Karpas-422 (cell line): ENCODE data around the gene TMEM128. TPM values are rescaled to one million over a fixed set of nuclear protein-coding genes. Genes with fewer than 3 reads are reported as not detected.
"Not testable (repeated sequence)": the region's sequence is repeated elsewhere in the genome, so short reads cannot be mapped to it uniquely, and the experiment has no call there.

Experiments used
- DNase-seq: peaks from one replicate; pipeline ENCODE4 v3.0.0-alpha.2; 2015
- H2AFZ ChIP-seq: fragments of 200-600 bp; sonication (generic); 2 replicates; pipeline ENCODE4 v1.6.1; 2014; ENCODE audit warnings: antibody characterized with exemption, low read length, mixed read lengths
- H3K27ac ChIP-seq: fragments of 200-600 bp; sonication (generic); 2 replicates; pipeline ENCODE4 v1.5.1; 2014; ENCODE audit warnings: mild to moderate bottlenecking, low read length, moderate library complexity
- H3K27me3 ChIP-seq: fragments of 200-600 bp; sonication (generic); 2 replicates; pipeline ENCODE4 v1.6.1; 2014; ENCODE audit warnings: low read length, mixed read lengths
- H3K36me3 ChIP-seq: fragments of 200-600 bp; sonication (generic); 2 replicates; pipeline ENCODE4 v1.6.1; 2014; ENCODE audit warnings: low read length, mixed read lengths; ENCODE audit not compliant: insufficient read depth
- H3K4me1 ChIP-seq: fragments of 200-600 bp; sonication (generic); 2 replicates; pipeline ENCODE4 v1.6.1; 2014; ENCODE audit warnings: mild to moderate bottlenecking, low read length, mixed read lengths
- H3K4me2 ChIP-seq: fragments of 200-600 bp; sonication (generic); 2 replicates; pipeline ENCODE4 v1.6.1; 2014; ENCODE audit warnings: low read length, low read depth, mild to moderate bottlenecking; ENCODE audit not compliant: poor library complexity, severe bottlenecking
- H3K4me3 ChIP-seq: fragments of 200-600 bp; sonication (generic); 2 replicates; pipeline ENCODE4 v1.5.1; 2014; ENCODE audit warnings: mild to moderate bottlenecking, antibody characterized with exemption, low read length, mixed read lengths
- H3K79me2 ChIP-seq: fragments of 200-600 bp; sonication (generic); 2 replicates; pipeline ENCODE4 v1.6.1; 2014; ENCODE audit warnings: mild to moderate bottlenecking, low read length, mixed read lengths
- H3K9ac ChIP-seq: fragments of 200-600 bp; sonication (generic); 2 replicates; pipeline ENCODE4 v1.6.0; 2014; ENCODE audit warnings: low read length
- H3K9me2 ChIP-seq: fragments of 200-600 bp; sonication (generic), shearing (Covaris generic); replicated peaks from 2 replicates; pipeline ENCODE4 v1.6.0; 2014; ENCODE audit warnings: mild to moderate bottlenecking, low read length, moderate library complexity; ENCODE audit not compliant: insufficient read depth
- H3K9me3 ChIP-seq: fragments of 300-700, 200-600 bp; sonication (generic); 2 replicates; pipeline ENCODE4 v1.6.1; 2014; ENCODE audit warnings: low read length, mixed read lengths
- H4K20me1 ChIP-seq: fragments of 200-600 bp; sonication (generic); 2 replicates; pipeline ENCODE4 v1.6.1; 2014; ENCODE audit warnings: mild to moderate bottlenecking, antibody characterized with exemption, low read length, low read depth; ENCODE audit not compliant: insufficient read depth
- total RNA-seq: library from RNA; depleted of rRNA; stranded (reverse); fragments of >200 nt; shearing (Covaris generic); gene quantifications from 2 replicates; pipeline ENCODE4 v1.2.3, GENCODE V29; 2014; ENCODE audit warnings: low replicate concordance

Gene TMEM128
- total RNA-seq, 1 experiment from 2014 or later: 30.9 TPM

DNA sequence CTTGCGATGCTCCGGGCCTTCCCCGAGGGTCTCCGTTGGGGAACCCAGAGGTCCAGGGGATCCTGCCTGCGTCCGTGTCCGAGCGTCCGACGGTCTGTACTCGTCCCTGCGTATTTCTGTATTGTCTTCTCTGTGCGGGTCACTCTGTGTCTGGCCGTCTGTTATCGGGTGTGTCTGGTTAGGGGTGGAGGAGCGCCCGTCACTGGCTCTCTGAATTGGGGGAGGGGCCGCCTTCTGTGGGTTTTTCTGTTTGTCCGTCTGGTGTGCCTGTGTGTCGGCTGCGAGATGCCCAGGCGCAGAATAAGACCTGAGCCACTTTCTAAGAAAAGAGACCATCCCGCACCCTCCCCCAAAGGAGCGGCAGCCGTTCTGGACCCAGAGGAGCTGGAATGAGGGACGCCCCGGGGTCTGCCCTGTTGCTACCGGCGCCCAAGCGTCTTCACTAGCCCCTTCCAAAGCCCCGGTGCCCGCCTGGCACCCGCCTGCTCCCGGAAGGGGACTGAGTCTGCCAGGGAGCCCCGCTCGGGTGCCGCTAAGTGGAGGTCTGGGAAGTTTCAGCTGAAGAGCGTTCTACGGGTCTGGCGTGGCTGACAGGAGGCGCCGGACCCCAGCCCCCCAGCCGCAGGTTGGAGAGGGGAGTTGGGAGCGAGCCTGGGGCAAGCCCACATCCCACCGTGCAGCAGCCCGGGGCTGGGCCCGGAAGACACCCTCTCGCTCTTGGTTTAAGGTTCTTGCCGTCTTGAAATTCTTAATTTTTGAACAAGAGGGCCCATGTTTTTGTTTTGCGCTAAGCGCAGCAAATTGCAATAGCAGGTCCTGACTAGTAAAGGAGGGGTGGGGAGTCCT is 20.3 kb downstream of the TMEM128 start:
- H3K4me2 ChIP-seq: no peak overlapping the region
- DNase-seq: no peak
- no peak overlapping the region for H3K27ac ChIP-seq
- H3K36me3 ChIP-seq: no peaks in the 10 kb centered on the region
- no peaks in the 10 kb centered on the region for H3K9me3 ChIP-seq
- H2AFZ ChIP-seq: no peak overlapping the region
- 0 out of 2 replicates have a peak, but pooled peaks cover 2% of the 10 kb centered on the region for H3K4me1 ChIP-seq
- H3K9ac ChIP-seq: no peak overlapping the region
- H3K27me3 ChIP-seq: no peaks in the 10 kb centered on the region
- H3K79me2 ChIP-seq: no peaks in the 10 kb centered on the region
- no peaks in the 10 kb centered on the region for H4K20me1 ChIP-seq
- no peak overlapping the region for H3K4me3 ChIP-seq
- H3K9me2 ChIP-seq: no peaks in the 10 kb centered on the region

GRCh38 chr4:4226606-4227438 is 21.2 kb downstream of the TMEM128 start, which contains the start of gene OTOP1:
TSS of gene OTOP1 (minus strand) at chr4:4226929. CDS start at chr4:4226864, 65 bp downstream.
- H3K9me2 ChIP-seq: no peaks in the 10 kb centered on the region
- H3K27me3 ChIP-seq: no peaks in the 10 kb centered on the region
- no peaks in the 10 kb centered on the region for H3K9me3 ChIP-seq
- H3K27ac ChIP-seq: no peak within 1 kb of the TSS
- 0 out of 2 replicates have a peak, but pooled peaks cover 2% of the 10 kb centered on the region for H3K4me1 ChIP-seq
- H3K79me2 ChIP-seq: no peaks in the 10 kb centered on the region
- H2AFZ ChIP-seq: no peak within 1 kb of the TSS
- DNase-seq: no peak
- H3K4me2 ChIP-seq: no peak within 1 kb of the TSS
- no peaks in the 10 kb centered on the region for H4K20me1 ChIP-seq
- no peak within 1 kb of the TSS for H3K9ac ChIP-seq
- no peaks in the 10 kb centered on the region for H3K36me3 ChIP-seq
- H3K4me3 ChIP-seq: no peak within 1 kb of the TSS

DNA sequence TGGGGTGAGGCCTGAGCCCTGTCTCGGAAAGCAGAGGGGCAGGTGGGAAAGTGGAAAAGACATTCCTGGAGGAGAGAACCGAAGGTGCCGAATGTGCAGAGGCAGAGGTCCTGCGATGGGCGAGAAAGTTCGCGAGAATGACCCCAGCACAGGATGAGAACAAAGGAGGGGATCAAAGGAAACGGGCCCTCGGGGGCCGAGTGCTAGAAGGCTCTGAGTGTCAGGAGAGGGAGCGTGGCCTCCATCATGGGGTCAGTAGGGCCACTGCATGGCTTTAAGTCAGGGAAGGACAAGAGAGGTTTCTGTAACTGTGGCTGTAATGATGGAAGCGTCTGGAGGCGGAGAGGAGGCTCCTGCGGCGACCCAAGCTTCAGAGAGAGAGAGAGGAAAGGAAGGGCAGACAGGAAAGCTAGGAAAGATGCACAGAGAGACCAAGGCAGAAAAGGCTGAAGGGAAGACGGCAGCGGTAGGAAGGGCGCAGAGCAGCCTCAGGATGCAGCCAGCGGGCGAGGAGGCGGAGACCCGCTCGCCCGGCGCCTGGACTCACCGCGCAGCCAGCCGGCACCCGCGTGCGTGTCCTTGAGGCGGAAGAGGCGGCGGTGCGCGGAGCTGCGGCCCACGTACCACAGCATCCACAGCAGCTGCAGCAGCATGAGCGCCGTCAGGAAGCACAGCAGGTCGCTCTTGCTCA is 22.0 kb downstream of the TMEM128 start:
- Histone ChIP-seq H3K79me2 (no peaks in the 10 kb centered on the region), H4K20me1 (no peaks in the 10 kb centered on the region), H2AFZ (no peak overlapping the region), H3K9me2 (no peaks in the 10 kb centered on the region), H3K4me1 (0 out of 2 replicates have a peak, but pooled peaks cover 2% of the 10 kb centered on the region), H3K4me3 (no peak overlapping the region), H3K9me3 (no peaks in the 10 kb centered on the region), H3K27ac (no peak overlapping the region), H3K36me3 (no peaks in the 10 kb centered on the region), H3K9ac (no peak overlapping the region), H3K27me3 (no peaks in the 10 kb centered on the region), H3K4me2 (no peak overlapping the region)
- no peak for DNase-seq

GRCh38 chr4:4217113-4217512 is 30.9 kb downstream of the TMEM128 start:
- H3K4me3 ChIP-seq: no peak overlapping the region
- no peaks in the 10 kb centered on the region for H3K27me3 ChIP-seq
- H3K9me2 ChIP-seq: no peaks in the 10 kb centered on the region
- H4K20me1 ChIP-seq: no peaks in the 10 kb centered on the region
- H3K4me2 ChIP-seq: no peak overlapping the region
- H3K27ac ChIP-seq: no peak overlapping the region
- no peak overlapping the region for H2AFZ ChIP-seq
- H3K9me3 ChIP-seq: no peaks in the 10 kb centered on the region
- no peaks in the 10 kb centered on the region for H3K4me1 ChIP-seq
- H3K79me2 ChIP-seq: no peaks in the 10 kb centered on the region
- H3K36me3 ChIP-seq: no peaks in the 10 kb centered on the region
- no peak overlapping the region for H3K9ac ChIP-seq
- DNase-seq: no peak

DNA sequence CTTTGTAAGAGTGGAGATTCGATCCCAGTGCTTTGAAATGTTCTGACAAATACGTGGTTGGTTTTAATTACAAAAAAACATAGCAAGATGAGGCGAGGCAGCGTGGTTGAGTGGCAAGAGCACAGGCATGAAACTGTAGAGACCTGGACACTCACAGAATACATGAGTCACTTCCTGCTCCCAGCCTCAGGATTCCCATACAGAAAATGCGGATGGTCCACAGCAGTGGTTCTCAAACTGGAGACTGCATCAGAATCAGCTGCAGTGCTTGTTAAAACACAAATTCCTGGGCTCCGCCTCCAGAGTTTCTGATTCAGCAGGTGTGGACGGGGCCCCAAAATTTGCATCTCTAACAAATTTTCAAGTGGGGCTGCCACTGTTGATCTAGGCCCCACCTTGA is 31.4 kb downstream of the TMEM128 start:
- Histone ChIP-seq H3K9ac (no peak overlapping the region), H3K4me3 (no peak overlapping the region), H3K4me2 (no peak overlapping the region), H3K27ac (no peak overlapping the region), H3K9me3 (no peaks in the 10 kb centered on the region), H4K20me1 (no peaks in the 10 kb centered on the region), H2AFZ (no peak overlapping the region), H3K9me2 (no peaks in the 10 kb centered on the region), H3K79me2 (no peaks in the 10 kb centered on the region), H3K36me3 (no peaks in the 10 kb centered on the region), H3K27me3 (no peaks in the 10 kb centered on the region), H3K4me1 (no peaks in the 10 kb centered on the region)
- DNase-seq: no peak

GRCh38 chr4:4213674-4214073 is 34.3 kb downstream of the TMEM128 start:
- not testable (repeated sequence) for H3K27ac ChIP-seq, H3K79me2 ChIP-seq, H3K4me3 ChIP-seq, H3K9me2 ChIP-seq, H3K9ac ChIP-seq, H4K20me1 ChIP-seq, H3K27me3 ChIP-seq, H3K9me3 ChIP-seq, H2AFZ ChIP-seq, H3K4me1 ChIP-seq, H3K4me2 ChIP-seq, DNase-seq, H3K36me3 ChIP-seq

DNA sequence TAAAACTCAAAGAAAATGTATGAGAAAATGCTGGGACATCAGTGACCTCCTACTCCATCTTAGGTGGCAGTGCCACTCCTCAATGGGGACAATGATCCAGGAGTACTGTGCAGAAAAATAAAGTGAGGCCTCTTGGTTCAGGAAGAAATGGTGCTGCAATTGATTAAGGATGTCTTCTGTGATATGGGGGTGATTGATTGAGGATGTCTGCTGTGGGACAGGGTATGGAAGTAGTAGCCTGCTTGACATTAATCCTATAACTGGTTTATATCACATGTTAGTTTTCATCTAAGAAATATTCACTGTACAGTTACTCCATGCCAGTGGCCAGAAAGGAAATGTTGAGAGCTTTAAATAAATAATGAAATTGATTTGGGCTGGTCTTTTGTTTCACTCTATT is 41.8 kb downstream of the TMEM128 start:
- no peaks in the 10 kb centered on the region for H3K27me3 ChIP-seq
- H3K9me3 ChIP-seq: no peaks in the 10 kb centered on the region
- no peak overlapping the region for H2AFZ ChIP-seq
- no peaks in the 10 kb centered on the region for H3K9me2 ChIP-seq
- no peaks in the 10 kb centered on the region for H3K4me1 ChIP-seq
- no peak for DNase-seq
- H3K36me3 ChIP-seq: no peaks in the 10 kb centered on the region
- H3K4me3 ChIP-seq: no peak overlapping the region
- H3K27ac ChIP-seq: no peak overlapping the region
- H3K79me2 ChIP-seq: no peaks in the 10 kb centered on the region
- H3K4me2 ChIP-seq: no peak overlapping the region
- H4K20me1 ChIP-seq: no peaks in the 10 kb centered on the region
- H3K9ac ChIP-seq: no peak overlapping the region

DNA sequence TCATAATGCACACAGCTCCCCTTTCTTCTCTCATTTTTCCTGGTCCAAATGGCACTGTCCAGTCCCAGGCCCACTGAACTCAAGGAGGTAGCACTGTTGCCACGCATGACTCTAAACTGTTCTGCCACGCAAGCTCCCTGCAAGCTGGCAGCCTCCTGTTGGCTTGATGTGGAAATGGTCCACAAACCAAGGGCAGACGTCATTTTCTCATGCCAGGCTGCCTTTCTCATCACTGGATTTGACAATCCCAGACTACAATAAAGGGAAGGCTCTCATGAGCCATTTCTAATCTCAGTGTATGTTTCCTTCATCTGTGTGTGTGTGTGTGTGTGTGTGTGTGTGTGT is 43.6 kb downstream of the TMEM128 start:
- no peaks in the 10 kb centered on the region for H3K9me3 ChIP-seq
- H3K4me2 ChIP-seq: no peak overlapping the region
- H4K20me1 ChIP-seq: no peaks in the 10 kb centered on the region
- H3K4me3 ChIP-seq: no peak overlapping the region
- no peaks in the 10 kb centered on the region for H3K9me2 ChIP-seq
- DNase-seq: no peak
- no peaks in the 10 kb centered on the region for H3K27me3 ChIP-seq
- no peak overlapping the region for H3K27ac ChIP-seq
- no peaks in the 10 kb centered on the region for H3K4me1 ChIP-seq
- no peaks in the 10 kb centered on the region for H3K36me3 ChIP-seq
- H3K79me2 ChIP-seq: no peaks in the 10 kb centered on the region
- no peak overlapping the region for H2AFZ ChIP-seq
- no peak overlapping the region for H3K9ac ChIP-seq
